HG02798 (cell line): ENCODE data around the gene DNAAF5.
"Not testable (repeated sequence)": the region's sequence is repeated elsewhere in the genome, so short reads cannot be mapped to it uniquely, and the experiment has no call there.

Experiments
- ATAC-seq: cut with Tn5 transposase; IDR thresholded peaks from one replicate; pipeline ENCODE4 v1.9.1; 2021; ENCODE audit warnings: mild to moderate bottlenecking; ENCODE audit not compliant: unreplicated experiment, poor library complexity

DNAAF5 gene

GRCh38 chr7:727806-728460 is 1.4 kb downstream of the DNAAF5 start:
- no peak for ATAC-seq

GRCh38 chr7:728602-729001 is 2.1 kb downstream of the DNAAF5 start:
- ATAC-seq: no peak

DNA sequence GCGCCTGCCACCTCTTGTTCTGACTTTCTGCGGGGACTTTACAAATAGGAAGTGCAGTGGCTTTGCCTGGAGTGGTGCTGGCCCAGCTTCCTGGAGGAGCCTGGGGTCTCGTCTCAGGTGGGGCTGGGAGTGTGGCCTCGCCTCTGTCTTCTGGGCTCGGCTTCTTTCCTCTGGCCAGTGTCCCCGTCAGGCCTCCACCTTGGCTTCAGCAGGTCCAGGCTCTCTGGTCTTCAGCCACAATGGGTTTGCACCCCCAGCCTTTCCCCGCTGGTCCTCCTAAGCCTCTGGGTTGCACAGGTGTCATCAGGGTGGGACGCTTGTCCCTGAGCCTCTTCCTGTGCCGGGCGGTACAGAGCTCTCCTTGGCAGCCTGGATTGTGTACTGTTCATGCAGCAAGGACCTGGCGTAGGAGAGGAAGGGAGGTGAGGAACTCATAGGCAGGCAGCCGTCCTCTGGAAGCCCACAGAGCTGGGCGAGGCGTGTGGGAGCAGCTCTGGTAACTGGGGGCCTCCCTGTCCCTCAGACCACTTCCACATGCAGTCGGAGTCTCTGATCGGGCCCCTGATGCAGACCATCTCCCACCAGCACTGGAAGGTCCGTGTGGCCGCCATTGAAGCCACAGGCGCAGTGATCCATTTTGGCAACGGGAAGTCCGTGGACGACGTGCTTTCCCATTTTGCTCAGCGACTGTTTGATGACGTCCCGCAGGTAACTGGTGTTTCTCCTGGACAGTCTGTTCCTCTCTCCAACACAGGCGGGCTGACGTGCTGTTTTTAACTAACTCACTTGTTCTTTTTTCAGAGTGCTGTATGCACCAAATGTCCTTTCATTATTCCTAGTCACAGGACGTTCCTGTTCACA is 2.9 kb downstream of the DNAAF5 start:
- ATAC-seq: no peak

DNA sequence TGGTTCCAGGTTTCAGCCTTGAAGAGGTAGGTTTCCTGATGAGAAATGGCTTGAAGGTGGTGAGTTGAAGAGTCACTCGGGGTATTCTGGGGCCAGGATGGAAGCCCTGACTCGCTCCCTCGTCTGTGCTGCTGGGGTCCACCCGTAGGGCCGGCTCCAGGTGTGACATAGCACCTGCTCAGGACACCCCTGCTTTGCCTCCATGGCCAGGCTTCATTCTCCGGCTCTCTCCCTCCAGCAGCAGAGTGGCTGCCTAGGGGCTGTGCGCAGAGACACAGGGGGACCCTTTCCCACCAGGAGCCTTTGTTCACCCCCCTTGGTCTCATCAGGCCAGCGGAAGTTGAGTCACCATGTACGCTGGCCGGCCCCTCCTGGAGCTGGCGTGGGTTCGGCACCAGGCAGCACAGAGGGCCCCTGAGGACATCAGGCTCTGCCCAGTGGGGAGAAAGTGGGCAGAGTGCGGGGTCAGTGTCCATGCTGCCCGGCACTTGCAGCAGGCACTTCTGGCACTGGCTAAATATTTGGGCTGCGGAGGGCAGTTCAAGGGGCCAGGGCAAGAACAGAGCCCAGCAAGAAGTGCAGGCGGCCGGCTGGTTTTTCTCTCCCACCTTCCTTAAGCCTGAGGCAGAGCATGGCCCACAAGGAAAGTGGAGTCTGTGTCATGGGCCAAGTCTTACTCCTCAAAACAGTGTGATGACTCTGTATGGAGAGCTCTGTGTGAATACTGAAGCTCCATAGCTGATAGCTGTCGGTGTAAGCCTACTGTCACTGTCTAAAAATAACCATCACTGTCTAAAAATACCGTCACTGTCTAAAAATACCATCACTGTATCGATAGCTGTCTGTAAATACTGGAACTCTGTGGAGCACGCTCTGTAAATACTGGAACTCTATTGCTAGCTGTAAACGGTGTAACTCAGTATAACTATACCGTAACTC is 4.3 kb downstream of the DNAAF5 start:
- ATAC-seq: no peak

DNA sequence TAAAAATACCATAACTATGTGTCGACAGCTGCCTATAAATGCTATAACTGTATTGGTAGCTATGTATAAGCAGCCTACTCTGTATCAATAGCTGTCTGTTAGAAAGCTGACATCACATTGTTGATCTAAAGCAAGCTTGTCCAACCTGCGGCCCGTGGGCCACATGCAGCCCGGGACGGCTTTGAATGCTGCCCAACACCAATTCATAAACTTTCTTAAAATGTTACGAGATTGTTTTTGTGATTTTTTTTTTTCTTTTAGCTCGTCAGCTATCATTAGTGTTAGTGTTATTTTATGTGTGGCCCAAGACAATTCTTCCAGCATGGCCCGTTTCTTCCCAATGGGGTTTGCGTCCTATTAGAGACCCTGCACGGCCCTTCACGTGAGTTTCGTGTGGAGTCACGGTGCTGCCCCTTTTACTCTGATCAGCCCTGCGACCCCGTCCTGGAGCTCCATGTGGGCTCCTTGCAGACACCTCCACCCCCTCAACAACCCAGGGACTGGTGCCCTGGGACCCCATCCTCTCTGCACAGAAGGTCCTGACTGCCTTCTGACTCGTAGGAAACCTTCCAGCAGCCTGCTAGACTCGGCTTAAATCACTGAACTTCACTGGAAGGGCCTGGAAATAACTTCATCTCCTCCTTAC is 5.1 kb downstream of the DNAAF5 start:
- ATAC-seq: no peak

DNA sequence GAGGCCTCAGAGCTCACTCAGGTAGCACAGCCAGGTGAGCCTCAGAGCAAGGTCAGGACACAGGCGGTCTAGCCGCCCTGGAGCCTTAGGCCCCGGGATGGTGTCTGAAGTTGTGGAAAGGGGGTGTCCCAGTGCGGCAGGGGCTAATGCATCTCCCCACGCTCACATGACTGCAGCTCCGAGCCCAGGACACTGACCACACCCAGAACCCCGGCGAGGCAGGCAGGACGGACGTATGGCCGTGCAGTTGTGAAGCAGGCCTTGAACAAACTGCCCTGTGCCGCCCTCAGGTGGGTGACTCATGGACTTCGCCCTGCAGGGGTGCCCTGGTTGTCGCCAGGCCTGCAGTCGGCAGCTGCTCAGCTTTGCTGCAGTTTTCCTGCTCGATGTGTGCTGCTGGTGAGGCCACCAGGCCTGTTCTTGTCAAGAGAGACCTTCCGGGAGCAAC is 5.6 kb downstream of the DNAAF5 start:
- ATAC-seq: no peak

GRCh38 chr7:732556-732955 is 6.1 kb downstream of the DNAAF5 start:
- no peak for ATAC-seq

DNA sequence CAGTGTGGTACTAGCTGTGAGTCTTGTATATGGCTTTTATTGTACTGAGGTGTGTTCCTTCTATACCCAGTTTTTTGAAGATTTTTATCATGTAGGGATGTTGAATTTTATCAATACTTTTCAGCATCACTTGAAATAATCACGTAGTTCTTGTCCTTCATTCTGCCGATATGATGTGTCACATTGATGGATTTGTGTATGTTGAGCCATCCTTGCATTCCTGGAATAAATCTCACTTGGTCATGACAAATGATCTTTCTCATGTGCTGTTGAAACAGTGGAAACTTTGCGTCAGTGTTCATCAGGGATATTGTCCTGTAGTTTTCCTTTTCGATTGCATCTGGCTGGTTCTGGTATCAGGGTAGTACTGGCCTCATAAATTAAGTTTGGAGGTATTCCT is 7.7 kb downstream of the DNAAF5 start:
- ATAC-seq: no peak

- no peak for ATAC-seq
Observed at GRCh38 chr7:734808-735207, 8.3 kb downstream of the DNAAF5 start.

GRCh38 chr7:738241-738640 is 11.7 kb downstream of the DNAAF5 start:
- no peak for ATAC-seq

GRCh38 chr7:738723-739454 is 12.4 kb downstream of the DNAAF5 start:
- ATAC-seq: no peak

DNA sequence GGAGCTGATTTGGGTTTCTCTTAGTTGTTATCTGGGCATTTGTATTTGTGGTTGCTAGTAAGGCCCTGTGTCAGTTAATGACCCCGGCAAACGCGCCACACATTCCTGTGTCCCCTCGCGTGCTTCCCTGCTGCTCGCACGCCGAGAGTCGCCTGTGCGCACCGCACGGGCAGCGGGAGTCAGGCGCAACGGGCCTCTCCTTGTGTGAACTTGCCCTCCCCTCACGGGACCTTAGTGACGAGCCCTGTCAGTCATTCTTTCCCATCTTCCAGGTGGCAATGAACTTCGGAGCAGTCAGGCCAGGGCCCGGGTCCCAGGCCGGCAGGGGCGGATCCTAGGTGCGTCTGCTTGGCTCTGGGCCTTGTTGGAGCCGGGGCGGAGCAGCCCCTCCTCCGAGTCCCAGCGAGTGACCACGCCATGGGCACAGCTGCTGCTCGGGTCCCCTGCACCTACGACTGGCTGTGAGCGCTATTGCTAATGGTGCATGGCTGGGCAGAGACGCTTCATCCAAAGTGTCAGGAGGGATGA is 13.0 kb downstream of the DNAAF5 start:
- no peak for ATAC-seq

GRCh38 chr7:739983-740942 is 13.8 kb downstream of the DNAAF5 start:
- no peak for ATAC-seq

DNA sequence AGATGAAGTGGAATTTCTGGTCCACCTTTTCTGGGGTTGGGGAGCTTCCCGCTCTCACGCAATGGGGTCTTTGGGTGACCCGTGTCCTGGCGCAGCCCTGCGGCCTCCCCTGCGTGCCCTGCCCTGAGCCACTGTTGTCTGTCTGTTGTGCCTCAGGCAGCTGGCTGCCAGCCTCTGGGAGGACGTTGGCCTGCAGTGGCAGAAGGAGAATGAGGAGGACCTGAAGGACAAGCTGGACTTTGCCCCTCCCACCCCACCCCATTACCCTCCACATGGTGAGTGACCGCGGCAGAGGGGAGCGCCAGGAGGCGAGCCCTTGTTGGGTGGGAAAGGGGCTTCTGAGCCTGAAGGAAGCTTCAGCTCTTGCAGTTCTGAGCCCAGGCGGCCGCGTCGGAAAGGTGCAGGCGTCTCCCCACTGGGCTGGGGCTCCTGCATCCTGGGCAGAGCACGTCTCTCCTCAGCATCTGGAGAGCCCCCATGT is 14.7 kb downstream of the DNAAF5 start:
- no peak for ATAC-seq

DNA sequence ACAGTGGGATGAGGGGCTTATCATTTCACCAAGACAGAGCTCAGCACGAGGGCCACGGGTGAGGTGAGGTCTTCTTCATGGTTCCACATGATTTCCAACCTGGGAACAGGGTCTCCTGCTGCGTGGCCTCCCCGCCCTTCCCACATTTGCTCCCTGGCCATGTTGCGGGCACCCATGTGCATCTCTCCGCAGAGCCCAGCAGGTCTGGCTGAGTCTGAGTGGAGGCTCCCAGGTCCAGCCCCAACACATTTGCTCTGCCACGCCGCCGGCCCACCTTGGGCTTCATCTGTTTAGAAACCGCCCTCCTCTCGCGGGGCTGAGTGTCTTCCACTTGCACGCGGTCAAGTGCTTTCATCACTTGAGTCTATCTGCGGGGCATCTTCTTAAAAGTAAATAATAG is 15.4 kb downstream of the DNAAF5 start:
- no peak for ATAC-seq

DNA sequence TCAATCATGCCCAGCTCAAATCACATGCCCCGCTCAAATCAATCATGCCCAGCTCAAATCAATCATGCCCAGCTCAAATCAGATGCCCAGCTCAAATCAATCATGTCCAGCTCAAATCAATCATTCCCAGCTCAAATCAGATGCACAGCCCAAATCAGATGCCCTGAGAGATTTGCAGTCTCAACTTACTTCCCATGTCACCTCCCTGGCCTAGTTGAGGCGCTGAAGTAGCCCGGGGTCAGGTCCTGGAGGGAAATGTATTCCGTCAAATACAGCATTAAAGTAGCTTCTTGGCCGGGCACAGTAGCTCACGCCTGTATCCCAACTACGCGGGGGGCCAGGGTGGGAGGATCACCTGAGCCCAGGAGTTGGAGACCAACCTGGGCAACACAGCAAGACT is 16.3 kb downstream of the DNAAF5 start:
- no peak for ATAC-seq

GRCh38 chr7:743341-744127 is 17.0 kb downstream of the DNAAF5 start:
- ATAC-seq: not testable (repeated sequence)
